Measurements from ENCODE around the gene FAF1.

DNA sequence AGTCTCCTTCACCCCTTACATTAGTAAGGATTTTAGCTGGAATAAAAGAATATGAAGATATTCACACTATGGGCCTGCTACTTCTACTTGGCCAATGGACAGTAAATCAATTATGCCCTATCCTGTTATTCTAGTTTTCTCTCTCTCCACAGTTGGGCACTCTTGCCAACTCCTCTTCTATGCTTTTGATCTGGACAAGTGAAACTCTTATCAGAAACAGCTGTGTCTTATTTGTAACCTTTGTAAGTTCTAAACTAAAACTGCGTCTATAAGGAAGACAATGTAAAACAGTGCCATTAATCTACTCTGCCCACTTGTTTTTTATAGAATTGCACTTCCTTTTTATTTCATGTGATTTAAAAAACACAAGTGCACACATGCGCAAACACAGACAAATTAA, 292.8 kb downstream of the FAF1 start:
- no peak for TF ChIP-seq ZFP69B (tag by site-specific recombination; IDR thresholded peaks at IDR 0.05)
- TF ChIP-seq, protein P1, sequence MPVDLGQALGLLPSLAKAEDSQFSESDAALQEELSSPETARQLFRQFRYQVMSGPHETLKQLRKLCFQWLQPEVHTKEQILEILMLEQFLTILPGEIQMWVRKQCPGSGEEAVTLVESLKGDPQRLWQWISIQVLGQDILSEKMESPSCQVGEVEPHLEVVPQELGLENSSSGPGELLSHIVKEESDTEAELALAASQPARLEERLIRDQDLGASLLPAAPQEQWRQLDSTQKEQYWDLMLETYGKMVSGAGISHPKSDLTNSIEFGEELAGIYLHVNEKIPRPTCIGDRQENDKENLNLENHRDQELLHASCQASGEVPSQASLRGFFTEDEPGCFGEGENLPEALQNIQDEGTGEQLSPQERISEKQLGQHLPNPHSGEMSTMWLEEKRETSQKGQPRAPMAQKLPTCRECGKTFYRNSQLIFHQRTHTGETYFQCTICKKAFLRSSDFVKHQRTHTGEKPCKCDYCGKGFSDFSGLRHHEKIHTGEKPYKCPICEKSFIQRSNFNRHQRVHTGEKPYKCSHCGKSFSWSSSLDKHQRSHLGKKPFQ (tag by site-specific recombination; IDR thresholded peaks at IDR 0.05) = no peak
- no peak for TF ChIP-seq CTCF (tag by site-specific recombination; IDR thresholded peaks at IDR 0.05)
- no peak for TF ChIP-seq ZNF221 (tag by site-specific recombination; IDR thresholded peaks at IDR 0.05; ENCODE audit: borderline replicate concordance)

All from HEK293 (cell line).